ENCODE measurements around the gene ZBTB11.
"Not testable (repeated sequence)": the region's sequence is repeated elsewhere in the genome, so short reads cannot be mapped to it uniquely, and the experiment has no call there.

The ZBTB11 gene, protein sequence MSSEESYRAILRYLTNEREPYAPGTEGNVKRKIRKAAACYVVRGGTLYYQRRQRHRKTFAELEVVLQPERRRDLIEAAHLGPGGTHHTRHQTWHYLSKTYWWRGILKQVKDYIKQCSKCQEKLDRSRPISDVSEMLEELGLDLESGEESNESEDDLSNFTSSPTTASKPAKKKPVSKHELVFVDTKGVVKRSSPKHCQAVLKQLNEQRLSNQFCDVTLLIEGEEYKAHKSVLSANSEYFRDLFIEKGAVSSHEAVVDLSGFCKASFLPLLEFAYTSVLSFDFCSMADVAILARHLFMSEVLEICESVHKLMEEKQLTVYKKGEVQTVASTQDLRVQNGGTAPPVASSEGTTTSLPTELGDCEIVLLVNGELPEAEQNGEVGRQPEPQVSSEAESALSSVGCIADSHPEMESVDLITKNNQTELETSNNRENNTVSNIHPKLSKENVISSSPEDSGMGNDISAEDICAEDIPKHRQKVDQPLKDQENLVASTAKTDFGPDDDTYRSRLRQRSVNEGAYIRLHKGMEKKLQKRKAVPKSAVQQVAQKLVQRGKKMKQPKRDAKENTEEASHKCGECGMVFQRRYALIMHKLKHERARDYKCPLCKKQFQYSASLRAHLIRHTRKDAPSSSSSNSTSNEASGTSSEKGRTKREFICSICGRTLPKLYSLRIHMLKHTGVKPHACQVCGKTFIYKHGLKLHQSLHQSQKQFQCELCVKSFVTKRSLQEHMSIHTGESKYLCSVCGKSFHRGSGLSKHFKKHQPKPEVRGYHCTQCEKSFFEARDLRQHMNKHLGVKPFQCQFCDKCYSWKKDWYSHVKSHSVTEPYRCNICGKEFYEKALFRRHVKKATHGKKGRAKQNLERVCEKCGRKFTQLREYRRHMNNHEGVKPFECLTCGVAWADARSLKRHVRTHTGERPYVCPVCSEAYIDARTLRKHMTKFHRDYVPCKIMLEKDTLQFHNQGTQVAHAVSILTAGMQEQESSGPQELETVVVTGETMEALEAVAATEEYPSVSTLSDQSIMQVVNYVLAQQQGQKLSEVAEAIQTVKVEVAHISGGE

GRCh38 chr3:101676765-101677435 is at the start of gene ZBTB11:
Gene ZBTB11, minus strand, starts transcription at chr3:101677132. Its CDS starts 218 bp downstream, at chr3:101676914.
- DNase-seq: no peak

DNA sequence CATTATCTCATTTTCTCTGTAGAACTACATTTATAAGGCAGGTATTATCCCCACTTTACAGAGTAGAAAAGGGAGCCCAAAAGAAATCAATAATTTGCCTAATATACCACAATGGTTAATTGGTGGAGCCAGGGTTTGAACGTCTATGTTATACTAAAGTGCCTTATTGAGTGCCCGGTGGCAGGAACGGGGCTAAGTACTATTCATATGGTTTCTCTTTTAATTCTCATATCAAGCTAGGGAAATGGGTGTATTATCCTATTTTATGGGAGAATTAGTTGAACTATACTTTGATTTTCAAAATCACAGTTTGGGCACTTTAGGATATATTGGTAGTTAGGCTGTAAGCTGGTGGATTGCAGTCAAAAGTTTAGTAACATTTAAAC is 49.0 kb upstream of the ZBTB11 start:
- DNase-seq: no peak

DNA sequence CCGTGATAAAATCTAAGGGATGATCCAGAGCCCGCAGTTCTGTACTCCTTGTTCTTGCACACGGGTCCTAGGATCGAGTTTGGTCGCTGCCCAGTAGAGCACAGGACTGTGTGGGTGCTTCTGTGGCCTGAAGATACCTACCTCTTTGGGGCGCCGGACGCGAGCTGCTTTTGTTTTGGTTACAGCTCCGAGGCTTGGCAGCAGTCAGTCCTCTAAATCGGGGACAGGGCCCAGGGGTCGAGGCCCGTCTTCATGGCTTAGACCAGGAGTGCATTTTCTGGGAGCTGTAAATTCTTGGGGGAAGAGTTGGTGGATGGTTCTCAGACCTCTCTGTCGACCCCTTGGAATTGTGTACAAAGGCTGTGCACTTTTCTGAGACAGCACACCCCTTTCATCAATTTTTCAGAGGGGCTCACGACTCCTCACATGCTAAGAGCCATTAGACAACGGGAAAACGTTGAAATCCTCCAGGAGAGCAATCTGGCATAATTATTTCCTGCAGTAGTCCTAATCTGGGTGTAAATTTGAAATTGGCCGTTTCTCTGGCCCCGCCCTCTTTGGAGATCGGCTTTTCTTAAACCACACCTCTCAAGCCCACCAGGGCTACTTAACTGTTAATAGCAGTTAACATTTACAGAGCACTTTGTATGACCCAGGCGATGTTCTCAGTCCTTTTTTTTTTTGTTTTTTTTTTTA is 48.4 kb upstream of the ZBTB11 start:
- peak; percentile 37 for DNase-seq

DNA sequence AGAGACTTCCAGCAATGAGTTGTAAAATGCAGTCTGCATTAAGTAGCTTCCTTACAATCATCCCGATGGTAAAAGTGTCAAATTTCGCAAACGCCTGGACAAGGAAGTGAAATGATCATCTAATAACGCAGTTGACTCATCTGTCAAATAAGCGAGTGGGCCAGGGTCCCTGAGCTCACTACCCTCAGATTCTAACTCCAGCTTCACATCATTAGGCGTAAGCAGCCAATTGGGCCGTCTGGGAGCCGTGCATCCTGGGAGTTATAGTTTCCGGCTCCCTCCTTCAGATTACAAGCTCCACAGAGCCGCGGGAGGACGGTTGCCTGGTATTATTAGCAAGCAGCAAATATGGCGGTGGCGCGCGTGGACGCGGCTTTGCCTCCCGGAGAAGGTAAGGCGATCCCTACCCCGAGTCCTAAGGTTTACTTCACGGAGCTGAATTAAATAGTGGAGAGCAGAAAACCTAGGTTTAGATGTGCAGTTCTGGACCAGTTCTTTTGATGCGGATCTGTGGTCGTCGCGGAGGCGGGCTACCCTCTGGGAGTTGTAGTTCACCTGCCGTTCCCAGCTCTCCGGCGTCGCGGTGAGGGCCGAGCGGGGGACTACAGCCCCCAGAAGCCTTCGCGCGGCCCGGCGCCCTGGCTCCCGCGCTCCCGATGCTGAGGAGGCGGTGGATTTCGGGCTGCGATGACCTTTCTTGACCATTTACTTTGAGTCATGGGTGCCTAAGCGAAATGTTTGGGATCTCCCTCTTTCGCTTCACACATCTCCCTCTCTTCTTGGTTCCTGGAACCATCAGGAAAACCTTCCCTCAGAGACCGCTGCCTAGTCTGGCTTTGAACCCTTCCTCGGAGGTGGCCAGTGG is 47.6 kb upstream of the ZBTB11 start, which contains the start of gene CEP97:
TSS of gene CEP97 (plus strand) at position 286 of the 865 bp plus-strand sequence. CDS start at position 349, 63 bp downstream.
- peak; percentile 91 for DNase-seq

- DNase-seq: no peak
Observed at GRCh38 chr3:101722394-101723173, 45.7 kb upstream of the ZBTB11 start.

- DNase-seq: no peak
Observed at GRCh38 chr3:101720851-101721840, 44.2 kb upstream of the ZBTB11 start.

GRCh38 chr3:101719604-101720185 is 42.8 kb upstream of the ZBTB11 start:
- DNase-seq: no peak

DNA sequence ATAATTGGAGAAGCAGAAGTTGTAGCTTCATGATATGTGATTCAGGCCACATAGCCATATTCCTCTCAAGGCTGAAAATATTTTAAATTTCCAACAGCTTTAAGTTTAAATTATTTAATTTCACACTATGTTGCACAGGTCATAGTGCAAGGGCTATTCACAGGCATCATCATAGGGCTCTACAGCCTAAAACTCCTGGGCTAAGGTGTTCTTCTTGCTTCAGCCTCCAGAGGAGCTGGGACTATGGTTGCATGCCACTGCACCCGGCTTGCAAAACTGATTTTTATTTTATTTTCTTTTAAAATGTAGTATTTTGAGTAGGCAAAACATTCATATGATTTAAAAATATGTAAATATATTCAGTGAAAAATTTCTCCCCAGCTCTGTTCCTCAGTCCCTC is 41.5 kb upstream of the ZBTB11 start:
- DNase-seq: no peak

DNA sequence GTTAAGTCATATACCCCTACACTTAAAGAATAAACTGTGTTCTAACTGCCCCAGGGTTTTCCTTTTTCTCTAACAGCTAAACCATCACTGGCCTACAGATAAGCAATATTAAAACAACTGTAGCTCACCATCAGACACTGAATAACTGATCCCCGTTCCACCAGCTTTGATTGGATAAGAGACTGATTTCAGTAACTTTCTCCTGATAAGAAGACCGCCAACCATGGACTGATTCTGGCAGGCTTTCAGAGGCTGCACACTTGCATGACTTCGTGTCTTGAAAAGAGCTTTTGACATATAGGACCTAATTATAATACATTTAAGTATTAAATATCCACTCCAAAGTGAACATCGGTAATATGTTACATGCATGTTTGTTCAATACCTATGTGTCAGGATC is 32.2 kb upstream of the ZBTB11 start:
- DNase-seq: no peak

- DNase-seq: not testable (repeated sequence)
Observed at GRCh38 chr3:101704639-101705038, 27.7 kb upstream of the ZBTB11 start.

DNA sequence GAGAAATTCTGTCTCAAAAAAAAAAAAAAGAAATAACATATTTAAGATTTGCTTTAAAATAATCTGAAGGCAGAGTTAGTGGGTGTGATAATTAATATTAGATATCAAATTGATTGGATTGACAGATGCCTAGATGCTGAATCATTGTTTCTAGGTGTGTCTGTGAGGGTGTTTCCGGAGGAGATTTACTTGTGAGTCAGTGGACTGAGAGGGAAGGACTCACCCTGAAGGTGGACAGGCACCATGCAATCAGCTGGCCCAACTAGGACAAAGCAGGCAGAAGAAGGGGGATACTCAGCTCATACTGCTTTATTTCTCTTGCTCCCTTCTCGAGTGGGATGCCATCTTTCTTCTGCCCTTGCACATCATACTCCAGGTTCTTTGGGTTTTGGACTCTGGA is 26.2 kb upstream of the ZBTB11 start:
- no peak for DNase-seq

DNA sequence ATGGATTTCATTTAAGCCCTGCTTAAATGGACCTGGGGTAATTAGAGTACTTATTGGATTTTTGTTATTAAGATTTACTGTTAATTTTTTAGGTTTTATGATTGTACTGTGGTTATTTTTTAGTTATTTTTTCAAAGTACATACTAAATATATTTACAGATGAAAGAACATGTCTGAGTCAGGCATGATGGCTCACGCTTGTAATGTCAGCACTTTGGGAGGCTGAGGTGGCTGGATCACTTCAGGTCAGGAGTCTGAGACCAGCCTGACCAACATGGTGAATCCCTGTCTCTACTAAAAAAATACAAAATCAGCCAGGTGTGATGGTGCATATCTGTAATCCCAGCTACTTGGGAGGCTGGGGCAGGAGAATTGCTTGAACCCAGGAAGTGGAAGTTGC is 25.8 kb upstream of the ZBTB11 start:
- no peak for DNase-seq

- no peak for DNase-seq
Observed at GRCh38 chr3:101701696-101702634, 25.0 kb upstream of the ZBTB11 start.

GRCh38 chr3:101695779-101696372 is 18.9 kb upstream of the ZBTB11 start:
- DNase-seq: no peak

DNA sequence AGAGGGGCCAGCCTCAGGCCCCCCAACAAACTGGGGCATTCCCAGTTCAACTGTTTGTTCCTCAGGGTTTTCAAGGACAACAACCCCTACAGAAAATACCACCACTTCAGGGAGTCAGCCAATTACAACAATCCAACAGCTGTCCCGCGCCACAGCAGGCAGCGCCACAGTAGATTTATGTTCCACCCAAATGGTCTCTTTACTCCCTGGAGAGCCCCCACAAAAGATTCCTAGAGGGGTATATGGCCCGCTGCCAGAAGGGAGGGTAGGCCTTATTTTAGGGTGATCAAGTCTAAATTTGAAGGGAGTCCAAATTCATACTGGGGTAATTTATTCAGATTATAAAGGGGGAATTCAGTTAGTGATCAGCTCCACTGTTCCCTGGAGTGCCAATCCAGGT is 17.9 kb upstream of the ZBTB11 start:
- not testable (repeated sequence) for DNase-seq

GRCh38 chr3:101693540-101693939 is 16.6 kb upstream of the ZBTB11 start:
- DNase-seq: not testable (repeated sequence)

Data from NCI-H345 (cell line).